Neural progenitor cell (in vitro differentiated cells): ENCODE measurements around the gene DBI. TPM values are rescaled to one million over a fixed set of nuclear protein-coding genes. Genes with fewer than 3 reads are reported as not detected.
A peak's percentile ranks its signal among the peaks of the same experiment; 100 is the strongest.

Experiments
- DNase-seq: peaks from one replicate; pipeline ENCODE4 v3.0.0-alpha.2; 2016; ENCODE audit warnings: low spot score
- H2AFZ ChIP-seq: fragments of 200-600 bp; sonication (generic); replicated peaks from 2 replicates; pipeline ENCODE4 v1.6.1; 2016; ENCODE audit warnings: antibody characterized with exemption
- H3F3A ChIP-seq: fragments of 200-600 bp; sonication (generic); 2 replicates; pipeline ENCODE4 v1.6.1; 2016; ENCODE audit warnings: antibody characterized with exemption, low read depth
- H3K27ac ChIP-seq: fragments of 200-600 bp; sonication (generic); 2 replicates; pipeline ENCODE4 v1.5.1; 2016; ENCODE audit warnings: mild to moderate bottlenecking
- H3K27me3 ChIP-seq: fragments of 200-600 bp; sonication (generic); 2 replicates; pipeline ENCODE4 v1.6.1; 2016; ENCODE audit warnings: mild to moderate bottlenecking, moderate library complexity
- H3K36me3 ChIP-seq: fragments of 200-600 bp; sonication (generic); 2 replicates; pipeline ENCODE4 v1.5.1; 2016
- H3K4me1 ChIP-seq: fragments of 200-600 bp; sonication (generic); 2 replicates; pipeline ENCODE4 v1.6.1; 2016; ENCODE audit warnings: mixed run types
- H3K4me2 ChIP-seq: fragments of 200-600 bp; sonication (generic); 2 replicates; pipeline ENCODE4 v1.6.1; 2016
- H3K4me3 ChIP-seq: fragments of 200-600 bp; sonication (generic); 2 replicates; pipeline ENCODE4 v1.5.1; 2016
- H3K79me2 ChIP-seq: fragments of 200-600 bp; sonication (generic); 2 replicates; pipeline ENCODE4 v1.6.1; 2016; ENCODE audit warnings: low read depth
- H3K9ac ChIP-seq: fragments of 200-600 bp; sonication (generic); 2 replicates; pipeline ENCODE4 v1.6.1; 2016
- H3K9me3 ChIP-seq: fragments of 200-600 bp; sonication (generic); 2 replicates; pipeline ENCODE4 v1.5.1; 2016; ENCODE audit warnings: low read depth
- H4K20me1 ChIP-seq: fragments of 200-600 bp; sonication (generic); 2 replicates; pipeline ENCODE4 v1.6.1; 2016; ENCODE audit warnings: low read depth
- H3K27ac Mint-ChIP-seq: 3 replicates; pipeline ENCODE4 v1.8.0; 2021; ENCODE audit warnings: mixed read lengths
- H3K27me3 Mint-ChIP-seq: 2 replicates; pipeline ENCODE4 v1.8.0; 2022; ENCODE audit warnings: low read depth, mild to moderate bottlenecking, inconsistent platforms, moderate library complexity, mixed read lengths; ENCODE audit not compliant: insufficient read depth
- H3K36me3 Mint-ChIP-seq: 3 replicates; pipeline ENCODE4 v1.8.0; 2021; ENCODE audit warnings: mixed read lengths
- H3K4me1 Mint-ChIP-seq: 3 replicates; pipeline ENCODE4 v1.8.0; 2021; ENCODE audit warnings: mixed read lengths
- H3K4me3 Mint-ChIP-seq: 3 replicates; pipeline ENCODE4 v1.8.0; 2021; ENCODE audit warnings: mild to moderate bottlenecking, moderate library complexity, mixed read lengths
- H3K9me3 Mint-ChIP-seq: 3 replicates; pipeline ENCODE4 v1.8.0; 2020; ENCODE audit warnings: mixed read lengths
- CTCF ChIP-seq: fragments of 200-600 bp; sonication (generic); IDR thresholded peaks from 2 replicates; pipeline ENCODE4 v1.5.1; 2017; ENCODE audit warnings: antibody characterized with exemption, mild to moderate bottlenecking
- EZH2 ChIP-seq: fragments of 200-600 bp; sonication (generic); IDR thresholded peaks from 2 replicates; pipeline ENCODE4 v1.6.1; 2017; ENCODE audit warnings: antibody characterized with exemption, mild to moderate bottlenecking, moderate library complexity
- EZH2phosphoT487 ChIP-seq: fragments of 200-600 bp; sonication (generic); IDR thresholded peaks from 2 replicates; pipeline ENCODE4 v1.6.1; 2017; ENCODE audit warnings: antibody characterized with exemption
- total RNA-seq: library from RNA; depleted of rRNA; stranded (reverse); fragments of >200 nt; gene quantifications from 2 replicates; pipeline ENCODE4 v1.2.3, GENCODE V29; 2015; ENCODE audit warnings: low replicate concordance

Gene DBI
- total RNA-seq, 1 donor from 2014 or later, result 238 TPM

GRCh38 chr2:119378566-119378965 lies 11.8 kb downstream of the DBI start:
- no peak overlapping the region for H3K4me3 ChIP-seq
- H3K9ac ChIP-seq, result no peak overlapping the region
- Mint-ChIP-seq H3K36me3 (peaks cover 15% of the 10 kb centered on the region), H3K4me3 (no peak overlapping the region), H3K27ac (no peak overlapping the region), H3K9me3 (peaks cover 8% of the 10 kb centered on the region), H3K4me1 (no peaks in the 10 kb centered on the region), H3K27me3 (peaks cover 2% of the 10 kb centered on the region)
- H3F3A ChIP-seq, result no peaks in the 10 kb centered on the region
- H3K36me3 ChIP-seq, result no peaks in the 10 kb centered on the region
- H3K4me2 ChIP-seq, result no peak overlapping the region
- no peaks in the 10 kb centered on the region for H3K27me3 ChIP-seq
- H3K9me3 ChIP-seq, result no peaks in the 10 kb centered on the region
- H3K4me1 ChIP-seq, result peaks cover 21% of the 10 kb centered on the region
- no peak for DNase-seq
- H4K20me1 ChIP-seq, result no peaks in the 10 kb centered on the region
- no peak overlapping the region for H2AFZ ChIP-seq
- no peak overlapping the region for H3K27ac ChIP-seq
- TF ChIP-seq EZH2phosphoT487, result no peak
- TF ChIP-seq CTCF, result no peak
- no peak for TF ChIP-seq EZH2
- no peaks in the 10 kb centered on the region for H3K79me2 ChIP-seq

- H3K36me3 ChIP-seq, result no peaks in the 10 kb centered on the region
- no peak for DNase-seq
- no peak overlapping the region for H3K9ac ChIP-seq
- no peak overlapping the region for H3K27ac ChIP-seq
- no peaks in the 10 kb centered on the region for H4K20me1 ChIP-seq
- TF ChIP-seq EZH2phosphoT487, result no peak
- Mint-ChIP-seq H3K4me3 (no peak overlapping the region), H3K9me3 (no peaks in the 10 kb centered on the region), H3K4me1 (no peaks in the 10 kb centered on the region), H3K27ac (peak overlapping the region; percentile 25), H3K36me3 (no peaks in the 10 kb centered on the region), H3K27me3 (peaks cover 2% of the 10 kb centered on the region)
- H3K9me3 ChIP-seq, result no peaks in the 10 kb centered on the region
- peaks cover 11% of the 10 kb centered on the region for H3K4me1 ChIP-seq
- H3K4me2 ChIP-seq, result no peak overlapping the region
- no peaks in the 10 kb centered on the region for H3K79me2 ChIP-seq
- H3K27me3 ChIP-seq, result no peaks in the 10 kb centered on the region
- no peak overlapping the region for H3K4me3 ChIP-seq
- no peaks in the 10 kb centered on the region for H3F3A ChIP-seq
- no peak overlapping the region for H2AFZ ChIP-seq
These were observed 16.8 kb downstream of the DBI start for GRCh38 chr2:119383410-119384140.

- H3K36me3 ChIP-seq, result no peaks in the 10 kb centered on the region
- H3K4me1 ChIP-seq, result peaks cover 9% of the 10 kb centered on the region
- H3F3A ChIP-seq, result no peaks in the 10 kb centered on the region
- no peaks in the 10 kb centered on the region for H4K20me1 ChIP-seq
- H3K27ac ChIP-seq, result no peak overlapping the region
- H3K4me1 Mint-ChIP-seq, result peaks cover 4% of the 10 kb centered on the region
- no peak for DNase-seq
- no peak overlapping the region for H3K4me2 ChIP-seq
- H3K36me3 Mint-ChIP-seq, result no peaks in the 10 kb centered on the region
- peaks cover 2% of the 10 kb centered on the region for H3K27me3 Mint-ChIP-seq
- H3K27ac Mint-ChIP-seq, result no peak overlapping the region
- H3K9me3 ChIP-seq, result no peaks in the 10 kb centered on the region
- no peaks in the 10 kb centered on the region for H3K79me2 ChIP-seq
- TF ChIP-seq EZH2 (no peak), EZH2phosphoT487 (no peak), CTCF (no peak)
- no peak overlapping the region for H3K9ac ChIP-seq
- no peaks in the 10 kb centered on the region for H3K9me3 Mint-ChIP-seq
- H2AFZ ChIP-seq, result no peak overlapping the region
- H3K4me3 Mint-ChIP-seq, result no peak overlapping the region
- H3K4me3 ChIP-seq, result no peak overlapping the region
- H3K27me3 ChIP-seq, result no peaks in the 10 kb centered on the region
These were observed 18.2 kb downstream of the DBI start for GRCh38 chr2:119384971-119385370.

GRCh38 chr2:119385466-119385865 lies 18.7 kb downstream of the DBI start:
- Histone ChIP-seq H2AFZ (no peak overlapping the region), H3K79me2 (no peaks in the 10 kb centered on the region), H3K27ac (no peak overlapping the region), H3K9me3 (no peaks in the 10 kb centered on the region), H3K27me3 (no peaks in the 10 kb centered on the region), H3K4me2 (no peak overlapping the region), H3K4me1 (peaks cover 4% of the 10 kb centered on the region), H4K20me1 (no peaks in the 10 kb centered on the region), H3K4me3 (no peak overlapping the region), H3K36me3 (no peaks in the 10 kb centered on the region), H3K9ac (no peak overlapping the region), H3F3A (no peaks in the 10 kb centered on the region)
- Mint-ChIP-seq H3K4me3 (no peak overlapping the region), H3K27me3 (peaks cover 2% of the 10 kb centered on the region), H3K9me3 (no peaks in the 10 kb centered on the region), H3K36me3 (no peaks in the 10 kb centered on the region), H3K4me1 (peaks cover 4% of the 10 kb centered on the region), H3K27ac (no peak overlapping the region)
- no peak for DNase-seq
- TF ChIP-seq EZH2, result no peak
- no peak for TF ChIP-seq EZH2phosphoT487
- no peak for TF ChIP-seq CTCF
